HepG2 (cell line): ENCODE data around the gene SRXN1. TPM values are rescaled to one million over a fixed set of nuclear protein-coding genes. Genes with fewer than 3 reads are reported as not detected.

Source experiments
- EHMT2 ChIP-seq: fragments of 200-600 bp; sonication (generic); IDR thresholded peaks from 2 replicates; pipeline ENCODE4 v1.7.0; 2017; ENCODE audit warnings: antibody characterized with exemption, low read depth, low read length, borderline replicate concordance
- HIVEP1 ChIP-seq: sonication (generic); formaldehyde crosslinking; IDR thresholded peaks from 2 replicates; pipeline ENCODE4 v1.4.0; 2020; ENCODE audit warnings: mild to moderate bottlenecking, missing genetic modification reagents
- HNRNPL ChIP-seq: fragments of 200-400 bp; formaldehyde crosslinking; IDR thresholded peaks from 2 replicates; pipeline ENCODE4 v1.6.1; 2017; ENCODE audit warnings: mild to moderate bottlenecking, low read depth, low read length
- IKZF4 ChIP-seq: sonication (generic); formaldehyde crosslinking; IDR thresholded peaks from 2 replicates; pipeline ENCODE4 v1.5.1; 2020; ENCODE audit warnings: borderline replicate concordance, mild to moderate bottlenecking, low read depth, missing genetic modification reagents; ENCODE audit errors: not compliant biosample characterization
- KDM3A ChIP-seq: IDR thresholded peaks from 2 replicates; pipeline ENCODE4 v1.6.1; 2018; ENCODE audit warnings: low read depth, missing compliant biosample characterization
- KLF11 ChIP-seq: IDR thresholded peaks from 2 replicates; pipeline ENCODE4 v1.6.1; 2016; ENCODE audit warnings: missing compliant biosample characterization
- KLF16 ChIP-seq, 2 experiments: sonication (generic) in 1 of 2; formaldehyde crosslinking in 1 of 2; IDR thresholded peaks; 2 replicates each; pipeline versions ENCODE4 v1.6.1 to v1.8.0; 2016 to 2023; ENCODE audit warnings: missing genetic modification reagents in 2 of 2, missing compliant biosample characterization in 1 of 2
- RAD51 ChIP-seq: fragments of 450-650 bp; IDR thresholded peaks from 2 replicates; pipeline ENCODE4 v1.6.1; 2016; ENCODE audit warnings: borderline replicate concordance
- SMYD3 ChIP-seq: sonication (generic); formaldehyde crosslinking; IDR thresholded peaks from 2 replicates; pipeline ENCODE4 v1.8.1; 2023; ENCODE audit warnings: mild to moderate bottlenecking, missing genetic modification reagents
- SNAPC4 ChIP-seq: sonication (generic); formaldehyde crosslinking; IDR thresholded peaks from 2 replicates; pipeline ENCODE4 v1.4.0; 2020; ENCODE audit warnings: mild to moderate bottlenecking, missing genetic modification reagents
- ZBTB33 ChIP-seq: sonication (generic); formaldehyde crosslinking; IDR thresholded peaks from 2 replicates; pipeline ENCODE4 v1.4.0; 2020; ENCODE audit warnings: missing genetic modification reagents
- ZBTB38 ChIP-seq: sonication (generic); formaldehyde crosslinking; IDR thresholded peaks from 2 replicates; pipeline ENCODE4 v1.5.1; 2020; ENCODE audit warnings: mild to moderate bottlenecking, missing genetic modification reagents
- ZNF34 ChIP-seq: sonication (generic); formaldehyde crosslinking; IDR thresholded peaks from 2 replicates; pipeline ENCODE4 v1.4.0; 2020; ENCODE audit warnings: mild to moderate bottlenecking, missing genetic modification reagents, borderline replicate concordance
- ZNF414 ChIP-seq: sonication (generic); formaldehyde crosslinking; IDR thresholded peaks from 2 replicates; pipeline ENCODE4 v1.5.0; 2020; ENCODE audit warnings: missing genetic modification reagents
- ZNF710 ChIP-seq: sonication (generic); formaldehyde crosslinking; IDR thresholded peaks from 2 replicates; pipeline ENCODE4 v1.5.0; 2020; ENCODE audit warnings: mild to moderate bottlenecking, missing genetic modification reagents, borderline replicate concordance
- ZNF782 ChIP-seq: sonication (generic); formaldehyde crosslinking; IDR thresholded peaks from 2 replicates; pipeline ENCODE4 v1.4.0; 2020; ENCODE audit warnings: missing genetic modification reagents, mild to moderate bottlenecking, borderline replicate concordance
- polyA plus RNA-seq, 8 experiments: library from polyadenylated mRNA; depleted of rRNA in 3 of 8; stranded (reverse) in 7 of 8; unstranded in 1 of 8; fragments of >200 nt; fragmentation: Illumina TruSeq in 4 of 8; extraction: Trizol in 4 of 8; gene quantifications; 2 replicates each; pipeline versions ENCODE4 v1.2.1 to v1.2.3, GENCODE V29; 2011 to 2016; ENCODE audit warnings: low read depth in 4 of 8, missing spikeins in 1 of 8, mixed read lengths in 1 of 8; ENCODE audit not compliant: insufficient read depth in 1 of 8
- total RNA-seq, 5 experiments: library from RNA; depleted of rRNA; stranded (reverse); fragments of >200 nt; fragmentation: Illumina TruSeq; extraction: Trizol; gene quantifications; 2 replicates each; pipeline ENCODE4 v1.2.3, GENCODE V29; 2016; ENCODE audit warnings: low read depth in 1 of 5
- TF ChIP-seq, protein P1 (sequence below): sonication (generic); formaldehyde crosslinking; IDR thresholded peaks from 2 replicates; pipeline ENCODE4 v1.8.0; 2023; ENCODE audit warnings: mild to moderate bottlenecking, missing genetic modification reagents

SRXN1 gene
- total and polyA plus RNA-seq, 2 of the 13 experiments (the other 11 are each of a cell fraction or from before 2014, with no cell fraction given) = 29.9 to 87.7 TPM

DNA sequence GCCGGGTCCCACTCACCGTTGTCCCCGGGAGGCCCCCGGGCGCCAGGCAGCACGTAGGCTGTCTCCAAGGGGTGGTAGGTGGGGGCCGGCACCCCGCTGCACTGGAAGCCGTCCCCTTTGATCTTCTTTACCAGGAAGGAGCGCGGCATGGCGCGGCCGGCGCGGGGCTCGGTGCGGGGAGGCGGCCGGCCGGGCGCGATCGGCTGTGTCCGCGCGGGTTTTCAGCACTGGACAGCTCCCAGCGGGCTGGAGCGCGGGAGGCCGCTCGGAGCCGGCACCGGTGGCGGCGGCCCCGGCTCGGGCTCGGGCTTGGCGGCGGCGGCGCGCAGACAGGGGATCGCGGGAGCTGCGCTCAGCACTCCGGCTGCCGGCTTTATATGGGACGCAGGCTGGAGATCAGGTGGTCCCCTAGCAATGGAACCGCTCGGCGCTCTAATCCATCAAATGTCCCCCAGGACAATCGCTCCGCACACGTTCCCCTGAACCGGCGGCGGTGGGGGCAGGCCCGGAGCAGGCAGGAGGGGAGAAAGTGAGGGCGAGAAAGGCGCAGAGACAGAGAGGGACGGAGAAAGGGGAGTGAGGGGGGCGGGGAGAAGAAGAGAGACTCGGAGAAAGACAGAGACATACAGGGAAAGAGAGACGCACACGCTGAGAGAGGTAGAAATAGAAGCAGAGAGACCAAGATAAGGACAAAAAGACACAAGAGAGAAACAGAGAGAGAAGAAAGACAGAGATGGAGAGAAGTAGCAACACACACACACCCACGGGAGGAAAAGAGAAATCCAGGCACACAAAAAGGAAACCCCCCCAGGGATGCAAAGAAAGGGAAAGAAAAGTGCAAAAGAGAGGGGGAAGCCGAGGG, 22.7 kb upstream of the SRXN1 start, which contains the start of gene SCRT2 (continued):
- peak; percentile 93; the same call in 1 of the 2 replicates for TF ChIP-seq ZNF782 (CRISPR knock-in tag)
- TF ChIP-seq SMYD3 (CRISPR knock-in tag) = no peak
- no peak for TF ChIP-seq HNRNPL
- peak; percentile 100 for TF ChIP-seq IKZF4
- TF ChIP-seq RAD51 = no peak
- TF ChIP-seq KLF11 (CRISPR knock-in tag) = peak; percentile 95
- 0 out of 2 replicates have a peak, but pooled peaks have one; percentile 19 for TF ChIP-seq KDM3A (CRISPR knock-in tag)
- TF ChIP-seq, protein P1, sequence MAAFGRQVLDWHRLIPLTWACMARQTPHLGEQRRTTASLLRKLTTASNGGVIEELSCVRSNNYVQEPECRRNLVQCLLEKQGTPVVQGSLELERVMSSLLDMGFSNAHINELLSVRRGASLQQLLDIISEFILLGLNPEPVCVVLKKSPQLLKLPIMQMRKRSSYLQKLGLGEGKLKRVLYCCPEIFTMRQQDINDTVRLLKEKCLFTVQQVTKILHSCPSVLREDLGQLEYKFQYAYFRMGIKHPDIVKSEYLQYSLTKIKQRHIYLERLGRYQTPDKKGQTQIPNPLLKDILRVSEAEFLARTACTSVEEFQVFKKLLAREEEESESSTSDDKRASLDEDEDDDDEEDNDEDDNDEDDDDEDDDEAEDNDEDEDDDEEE (CRISPR knock-in tag) = peak; percentile 99
- TF ChIP-seq EHMT2 = peak; percentile 11
- TF ChIP-seq ZNF710 = no peak
- no peak for TF ChIP-seq HIVEP1 (CRISPR knock-in tag)
- TF ChIP-seq SNAPC4 (CRISPR knock-in tag) = no peak
- peak; percentile 89; the same call in 1 of the 2 replicates for TF ChIP-seq ZNF34 (CRISPR knock-in tag)
- peak; percentile 94 for TF ChIP-seq ZBTB38 (CRISPR knock-in tag)
- TF ChIP-seq KLF16 (CRISPR knock-in tag; IDR thresholded peaks at IDR 0.05) = peak in 1 of 2 experiments; percentile 95; a peak in 2 of 4 replicates
- no peak for TF ChIP-seq ZBTB33 (CRISPR knock-in tag)
- TF ChIP-seq ZNF414 = no peak
